K562 (cell line): ENCODE results near the gene DAP. TPM values are rescaled to one million over a fixed set of nuclear protein-coding genes. Genes with fewer than 3 reads are reported as not detected.

Source experiments
- CBFA2T2 ChIP-seq: fragments of 450-650 bp; conservative IDR thresholded peaks from 2 replicates; pipeline ENCODE4 v1.6.1; 2017; ENCODE audit warnings: mild to moderate bottlenecking
- CC2D1A ChIP-seq: fragments of 450-650 bp; IDR thresholded peaks from 2 replicates; pipeline ENCODE4 v1.6.1; 2017; ENCODE audit warnings: mild to moderate bottlenecking
- CEBPB ChIP-seq: fragments of 450-650 bp; IDR thresholded peaks from 2 replicates; pipeline ENCODE4 v1.6.1; 2016; ENCODE audit warnings: missing genetic modification characterization, missing compliant biosample characterization
- GATAD2B ChIP-seq: fragments of 450-650 bp; IDR thresholded peaks from 2 replicates; pipeline ENCODE4 v1.6.1; 2017; ENCODE audit warnings: mild to moderate bottlenecking, borderline replicate concordance
- HDAC1 ChIP-seq, 2 experiments: fragments of 450-650 bp; IDR thresholded peaks; 2 replicates each; pipeline ENCODE4 v1.6.1; 2016 to 2017; ENCODE audit warnings: inconsistent platforms in 1 of 2, mild to moderate bottlenecking in 1 of 2, moderate library complexity in 1 of 2
- MTA1 ChIP-seq: fragments of 450-650 bp; IDR thresholded peaks from 2 replicates; pipeline ENCODE4 v1.6.1; 2017; ENCODE audit warnings: borderline replicate concordance
- MYC ChIP-seq, 2 experiments: fragments of 250-450 bp in 1 of 2; sonication (Bioruptor Pico) in 1 of 2; IDR thresholded peaks; 2 replicates each; pipeline versions ENCODE4 v1.5.1 to v1.6.1; 2012 to 2021; ENCODE audit warnings: low read depth in 2 of 2, borderline replicate concordance in 1 of 2, improper control_type of control experiment in 1 of 2, low read length in 1 of 2, mild to moderate bottlenecking in 1 of 2, moderate library complexity in 1 of 2
- NBN ChIP-seq: fragments of 450-650 bp; IDR thresholded peaks from 2 replicates; pipeline ENCODE4 v1.6.1; 2016; ENCODE audit warnings: low read depth, mild to moderate bottlenecking
- NUFIP1 ChIP-seq: fragments of 450-650 bp; IDR thresholded peaks from 2 replicates; pipeline ENCODE4 v1.6.1; 2018; ENCODE audit not compliant: partially characterized antibody
- SAP30 ChIP-seq: fragments of 200-600 bp; sonication (generic); IDR thresholded peaks from 2 replicates; pipeline ENCODE4 v1.6.1; 2012; ENCODE audit warnings: borderline replicate concordance, low read depth, mild to moderate bottlenecking, moderate library complexity, low read length, control low read depth, inconsistent platforms; ENCODE audit not compliant: insufficient read depth, poor library complexity, severe bottlenecking
- SNRNP70 ChIP-seq: fragments of 200-400 bp; formaldehyde crosslinking; optimal IDR thresholded peaks from 2 replicates; pipeline ENCODE3; 2017; ENCODE audit warnings: low read depth, low read length
- SP1 ChIP-seq: sonication (generic); formaldehyde crosslinking; IDR thresholded peaks from 2 replicates; pipeline ENCODE4 v1.8.1; 2022; ENCODE audit warnings: mild to moderate bottlenecking, missing genetic modification reagents
- STAT5A ChIP-seq: IDR thresholded peaks from 2 replicates; pipeline ENCODE4 v1.6.1; 2012; ENCODE audit warnings: low read length, inconsistent platforms, borderline replicate concordance
- TAF9B ChIP-seq: fragments of 450-650 bp; IDR thresholded peaks from 2 replicates; pipeline ENCODE4 v1.6.1; 2018; ENCODE audit warnings: mild to moderate bottlenecking; ENCODE audit not compliant: partially characterized antibody
- TAL1 ChIP-seq: fragments of 450-650 bp; IDR thresholded peaks from 2 replicates; pipeline ENCODE4 v1.6.1; 2016; ENCODE audit warnings: mild to moderate bottlenecking
- YY1 ChIP-seq, 3 experiments: IDR thresholded peaks; 2 replicates each; pipeline ENCODE4 v1.6.1; 2011; ENCODE audit warnings: low read length in 2 of 3, mild to moderate bottlenecking in 2 of 3, moderate library complexity in 2 of 3, borderline replicate concordance in 1 of 3, control low read depth in 1 of 3, low read depth in 1 of 3; ENCODE audit not compliant: insufficient read depth in 3 of 3, insufficient replicate concordance in 2 of 3, control insufficient read depth in 1 of 3, insufficient read length in 1 of 3; ENCODE audit errors: extremely low read depth in 1 of 3
- ZNF263 ChIP-seq: sonication (generic); formaldehyde crosslinking; IDR thresholded peaks from 2 replicates; pipeline ENCODE4 v1.8.0; 2022; ENCODE audit warnings: mild to moderate bottlenecking, missing genetic modification reagents, borderline replicate concordance
- polyA plus RNA-seq, 8 experiments: library from polyadenylated mRNA; depleted of rRNA in 4 of 8; stranded (reverse) in 5 of 8; unstranded in 3 of 8; fragments of >200 nt; fragmentation: Nextera tagmentation in 2 of 8; fragmentation: Illumina TruSeq in 1 of 8; extraction: Ambion mirVana in 2 of 8; extraction: Trizol in 1 of 8; gene quantifications; 2 replicates each; pipeline versions ENCODE4 v1.2.1 to v1.2.3, GENCODE V29; 2011 to 2014; ENCODE audit warnings: inconsistent platforms in 1 of 8, missing spikeins in 1 of 8
- total RNA-seq, 7 experiments: library from RNA; depleted of rRNA in 6 of 7; stranded (reverse); fragments of >200 nt in 6 of 7; fragmentation: Illumina TruSeq in 2 of 7; extraction: Trizol in 2 of 7; gene quantifications; 2 replicates each; pipeline versions ENCODE4 v1.2.1 to v1.2.3, GENCODE V29; 2011 to 2021; ENCODE audit warnings: low replicate concordance in 1 of 7
- TF ChIP-seq, protein P1 (sequence below), 2 experiments: fragments of 200-800 bp in 1 of 2; sonication (Bioruptor generic) in 1 of 2; sonication (generic) in 1 of 2; formaldehyde crosslinking in 1 of 2; IDR thresholded peaks in 1 of 2; conservative IDR thresholded peaks in 1 of 2; 2 replicates each; pipeline versions ENCODE4 v1.5.0 to v1.6.1; 2016 to 2020; ENCODE audit warnings: missing compliant biosample characterization in 1 of 2, missing genetic modification characterization in 1 of 2, missing genetic modification reagents in 1 of 2
- TF ChIP-seq, protein P2 (sequence below): fragments of 450-650 bp; formaldehyde crosslinking; conservative IDR thresholded peaks from 2 replicates; pipeline ENCODE4 v1.4.0; 2022; ENCODE audit warnings: mild to moderate bottlenecking, missing genetic modification characterization
- TF ChIP-seq, protein P3 (sequence below): fragments of 250-450 bp; sonication (Bioruptor Pico); IDR thresholded peaks from 2 replicates; pipeline ENCODE4 v1.4.0; 2020; ENCODE audit warnings: borderline replicate concordance
- TF ChIP-seq, protein P4 (sequence below): fragments of 450-650 bp; IDR thresholded peaks from 2 replicates; pipeline ENCODE4 v1.6.1; 2016; ENCODE audit warnings: antibody characterized with exemption

DAP gene
- total and polyA plus RNA-seq, 9 of the 15 experiments (the other 6 are each of a cell fraction or from before 2014, with no cell fraction given), result 14.1 to 151 (median 34.5) TPM

DNA sequence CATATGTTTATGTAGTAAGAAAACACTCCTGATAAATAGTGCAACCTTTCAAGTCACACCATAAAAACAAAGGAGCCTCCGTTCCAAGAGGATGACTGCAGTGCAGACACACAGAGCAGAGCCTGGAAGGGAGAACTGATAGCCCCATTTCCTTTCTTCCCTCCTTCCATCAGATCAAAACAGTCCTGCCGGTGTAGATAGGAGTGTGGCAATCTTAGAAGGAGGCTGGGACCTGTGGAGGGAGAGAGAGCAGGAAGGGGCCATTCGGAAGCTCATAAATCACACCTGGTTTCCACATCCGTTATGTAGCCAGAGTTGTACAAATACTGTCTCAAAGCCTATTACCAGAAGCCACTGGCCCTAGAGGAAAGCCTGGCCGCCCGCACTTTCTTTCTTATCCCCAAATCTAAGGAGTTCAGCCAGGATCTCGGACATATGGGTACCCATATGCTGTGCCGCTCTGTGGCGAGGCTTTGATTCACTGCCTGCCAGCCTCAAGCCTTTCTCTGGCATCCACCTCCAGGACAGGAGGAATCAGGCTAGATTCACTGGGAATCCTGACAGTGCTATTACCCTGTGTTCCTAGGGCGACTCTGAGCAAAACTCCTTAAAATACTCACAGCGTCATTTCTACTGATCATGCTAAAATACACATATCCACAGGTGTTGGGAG, 26.9 kb downstream of the DAP start (continued):
- TF ChIP-seq SAP30 (no peak), HDAC1 (IDR thresholded peaks at IDR 0.05) (peak in 1 of 2 experiments; percentile 89; a peak in 2 of 4 replicates), SP1 (CRISPR knock-in tag) (peak; percentile 12; the same call in 1 of the 2 replicates), MYC (IDR thresholded peaks at IDR 0.05; ENCODE audit: low read depth, low read length) (peak; percentile 69), MYC (CRISPR knock-in tag; IDR thresholded peaks at IDR 0.05; ENCODE audit: borderline replicate concordance, low read depth) (no peak), CC2D1A (peak; percentile 86; the same call in 1 of the 2 replicates), TAL1 (peak; percentile 92), NUFIP1 (no peak), MTA1 (peak; percentile 67), ZNF263 (CRISPR knock-in tag) (peak; percentile 55; the same call in 1 of the 2 replicates), NBN (peak; percentile 95; the same call in 1 of the 2 replicates), SNRNP70 (no peak), TAF9B (peak; percentile 30), CBFA2T2 (peak; percentile 94), STAT5A (peak; percentile 84), CEBPB (peak; percentile 99), GATAD2B (peak; percentile 86), YY1 (IDR thresholded peaks at IDR 0.05; ENCODE audit: borderline replicate concordance in 1 of 3, control insufficient read depth in 1 of 3, extremely low read depth in 1 of 3, insufficient read depth in 3 of 3, insufficient read length in 1 of 3, insufficient replicate concordance in 2 of 3, low read depth in 1 of 3, low read length in 2 of 3) (peak in 1 of 3 experiments; percentile 13)
- TF ChIP-seq, protein P1, sequence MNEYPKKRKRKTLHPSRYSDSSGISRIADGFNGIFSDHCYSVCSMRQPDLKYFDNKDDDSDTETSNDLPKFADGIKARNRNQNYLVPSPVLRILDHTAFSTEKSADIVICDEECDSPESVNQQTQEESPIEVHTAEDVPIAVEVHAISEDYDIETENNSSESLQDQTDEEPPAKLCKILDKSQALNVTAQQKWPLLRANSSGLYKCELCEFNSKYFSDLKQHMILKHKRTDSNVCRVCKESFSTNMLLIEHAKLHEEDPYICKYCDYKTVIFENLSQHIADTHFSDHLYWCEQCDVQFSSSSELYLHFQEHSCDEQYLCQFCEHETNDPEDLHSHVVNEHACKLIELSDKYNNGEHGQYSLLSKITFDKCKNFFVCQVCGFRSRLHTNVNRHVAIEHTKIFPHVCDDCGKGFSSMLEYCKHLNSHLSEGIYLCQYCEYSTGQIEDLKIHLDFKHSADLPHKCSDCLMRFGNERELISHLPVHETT (CRISPR knock-in tag; conservative IDR thresholded peaks at IDR 0.05 in 1 of 2, IDR thresholded peaks at IDR 0.05 in 1 of 2), result peak in 1 of 2 experiments; percentile 45; a peak in 1 of 4 replicates
- TF ChIP-seq, protein P2, sequence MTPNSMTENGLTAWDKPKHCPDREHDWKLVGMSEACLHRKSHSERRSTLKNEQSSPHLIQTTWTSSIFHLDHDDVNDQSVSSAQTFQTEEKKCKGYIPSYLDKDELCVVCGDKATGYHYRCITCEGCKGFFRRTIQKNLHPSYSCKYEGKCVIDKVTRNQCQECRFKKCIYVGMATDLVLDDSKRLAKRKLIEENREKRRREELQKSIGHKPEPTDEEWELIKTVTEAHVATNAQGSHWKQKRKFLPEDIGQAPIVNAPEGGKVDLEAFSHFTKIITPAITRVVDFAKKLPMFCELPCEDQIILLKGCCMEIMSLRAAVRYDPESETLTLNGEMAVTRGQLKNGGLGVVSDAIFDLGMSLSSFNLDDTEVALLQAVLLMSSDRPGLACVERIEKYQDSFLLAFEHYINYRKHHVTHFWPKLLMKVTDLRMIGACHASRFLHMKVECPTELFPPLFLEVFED (CRISPR knock-in tag), result no peak
- TF ChIP-seq, protein P3, sequence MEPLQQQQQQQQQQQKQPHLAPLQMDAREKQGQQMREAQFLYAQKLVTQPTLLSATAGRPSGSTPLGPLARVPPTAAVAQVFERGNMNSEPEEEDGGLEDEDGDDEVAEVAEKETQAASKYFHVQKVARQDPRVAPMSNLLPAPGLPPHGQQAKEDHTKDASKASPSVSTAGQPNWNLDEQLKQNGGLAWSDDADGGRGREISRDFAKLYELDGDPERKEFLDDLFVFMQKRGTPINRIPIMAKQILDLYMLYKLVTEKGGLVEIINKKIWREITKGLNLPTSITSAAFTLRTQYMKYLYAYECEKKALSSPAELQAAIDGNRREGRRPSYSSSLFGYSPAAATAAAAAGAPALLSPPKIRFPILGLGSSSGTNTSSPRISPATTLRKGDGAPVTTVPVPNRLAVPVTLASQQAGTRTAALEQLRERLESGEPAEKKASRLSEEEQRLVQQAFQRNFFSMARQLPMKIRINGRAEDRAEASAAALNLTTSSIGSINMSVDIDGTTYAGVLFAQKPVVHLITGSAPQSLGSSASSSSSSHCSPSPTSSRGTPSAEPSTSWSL (CRISPR knock-in tag), result no peak
- TF ChIP-seq, protein P4, sequence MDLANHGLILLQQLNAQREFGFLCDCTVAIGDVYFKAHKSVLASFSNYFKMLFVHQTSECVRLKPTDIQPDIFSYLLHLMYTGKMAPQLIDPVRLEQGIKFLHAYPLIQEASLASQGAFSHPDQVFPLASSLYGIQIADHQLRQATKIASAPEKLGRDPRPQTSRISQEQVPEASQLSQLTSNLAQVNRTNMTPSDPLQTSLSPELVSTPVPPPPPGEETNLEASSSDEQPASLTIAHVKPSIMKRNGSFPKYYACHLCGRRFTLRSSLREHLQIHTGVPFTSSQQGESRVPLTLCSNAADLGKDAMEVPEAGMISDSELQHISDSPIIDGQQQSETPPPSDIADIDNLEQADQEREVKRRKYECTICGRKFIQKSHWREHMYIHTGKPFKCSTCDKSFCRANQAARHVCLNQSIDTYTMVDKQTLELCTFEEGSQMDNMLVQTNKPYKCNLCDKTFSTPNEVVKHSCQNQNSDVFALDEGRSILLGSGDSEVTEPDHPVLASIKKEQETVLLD, result peak; percentile 65; the same call in 1 of the 2 replicates
